Measurements from ENCODE around the gene FXYD2.

- TF ChIP-seq, protein P1, sequence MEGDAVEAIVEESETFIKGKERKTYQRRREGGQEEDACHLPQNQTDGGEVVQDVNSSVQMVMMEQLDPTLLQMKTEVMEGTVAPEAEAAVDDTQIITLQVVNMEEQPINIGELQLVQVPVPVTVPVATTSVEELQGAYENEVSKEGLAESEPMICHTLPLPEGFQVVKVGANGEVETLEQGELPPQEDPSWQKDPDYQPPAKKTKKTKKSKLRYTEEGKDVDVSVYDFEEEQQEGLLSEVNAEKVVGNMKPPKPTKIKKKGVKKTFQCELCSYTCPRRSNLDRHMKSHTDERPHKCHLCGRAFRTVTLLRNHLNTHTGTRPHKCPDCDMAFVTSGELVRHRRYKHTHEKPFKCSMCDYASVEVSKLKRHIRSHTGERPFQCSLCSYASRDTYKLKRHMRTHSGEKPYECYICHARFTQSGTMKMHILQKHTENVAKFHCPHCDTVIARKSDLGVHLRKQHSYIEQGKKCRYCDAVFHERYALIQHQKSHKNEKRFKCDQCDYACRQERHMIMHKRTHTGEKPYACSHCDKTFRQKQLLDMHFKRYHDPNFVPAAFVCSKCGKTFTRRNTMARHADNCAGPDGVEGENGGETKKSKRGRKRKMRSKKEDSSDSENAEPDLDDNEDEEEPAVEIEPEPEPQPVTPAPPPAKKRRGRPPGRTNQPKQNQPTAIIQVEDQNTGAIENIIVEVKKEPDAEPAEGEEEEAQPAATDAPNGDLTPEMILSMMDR (IDR thresholded peaks at IDR 0.05; ENCODE audit: low read length), result no peak
- no peak for TF ChIP-seq EZH2 (IDR thresholded peaks at IDR 0.05; ENCODE audit: borderline replicate concordance, low read length)
These were observed 1.1 kb upstream of the FXYD2 start for GRCh38 chr11:117825538-117826189.
